Femur (tissue), 1 donor: ENCODE measurements around the gene MANEAL.

Source experiments
- DNase-seq: peaks from one replicate; pipeline ENCODE4 v3.0.0-alpha.2; 2017

The MANEAL gene

GRCh38 chr1:37782491-37782890 lies 11.2 kb upstream of the MANEAL start:
- no peak for DNase-seq

GRCh38 chr1:37792943-37793686 lies 532 bp upstream of the MANEAL start:
- DNase-seq, result no peak

- no peak for DNase-seq
Observed at GRCh38 chr1:37794372-37795339, 1.0 kb downstream of the MANEAL start.

- peak; percentile 74 for DNase-seq
Observed at GRCh38 chr1:37795340-37796125, 1.9 kb downstream of the MANEAL start.

- no peak for DNase-seq
Observed at GRCh38 chr1:37797750-37798345, 4.2 kb downstream of the MANEAL start.

- DNase-seq, result no peak
Observed at GRCh38 chr1:37802439-37802838, 8.8 kb downstream of the MANEAL start.

GRCh38 chr1:37807220-37807554 lies 13.5 kb downstream of the MANEAL start:
- DNase-seq, result no peak

- peak; percentile 97 for DNase-seq
Observed at GRCh38 chr1:37807555-37808368, 14.1 kb downstream of the MANEAL start, which contains the start of the genes C1orf122 and YRDC. C1orf122 (plus strand) TSS chr1:37807790; CDS start chr1:37808405, 615 bp downstream. YRDC (minus strand) TSS chr1:37808208; CDS start chr1:37808180, 28 bp downstream.

- peak; percentile 85 for DNase-seq
Observed at GRCh38 chr1:37808369-37809319, 15.0 kb downstream of the MANEAL start.

GRCh38 chr1:37809942-37810341 lies 16.3 kb downstream of the MANEAL start:
- DNase-seq, result no peak

- peak; percentile 78 for DNase-seq
Observed at GRCh38 chr1:37811027-37811655, 17.5 kb downstream of the MANEAL start.

GRCh38 chr1:37813529-37814145 lies 20.0 kb downstream of the MANEAL start:
- DNase-seq, result no peak

- DNase-seq, result no peak
Observed at GRCh38 chr1:37814252-37814651, 20.6 kb downstream of the MANEAL start.

GRCh38 chr1:37817481-37817880 lies 23.8 kb downstream of the MANEAL start:
- no peak for DNase-seq

- no peak for DNase-seq
Observed at GRCh38 chr1:37821481-37821880, 27.8 kb downstream of the MANEAL start.

GRCh38 chr1:37822906-37823815 lies 29.5 kb downstream of the MANEAL start:
- no peak for DNase-seq

GRCh38 chr1:37824001-37824400 lies 30.4 kb downstream of the MANEAL start:
- no peak for DNase-seq

- no peak for DNase-seq
Observed at GRCh38 chr1:37825506-37825905, 31.9 kb downstream of the MANEAL start.
